Measurements from ENCODE around the gene SLC18B1. TPM values are rescaled to one million over a fixed set of nuclear protein-coding genes. Genes with fewer than 3 reads are reported as not detected.
A peak's percentile ranks its signal among the peaks of the same experiment; 100 is the strongest.

Gene SLC18B1
- total and polyA plus RNA-seq, 2 of the 13 experiments (the other 11 are each of a cell fraction or from before 2014, with no cell fraction given) = 11.4 to 13.8 TPM

DNA sequence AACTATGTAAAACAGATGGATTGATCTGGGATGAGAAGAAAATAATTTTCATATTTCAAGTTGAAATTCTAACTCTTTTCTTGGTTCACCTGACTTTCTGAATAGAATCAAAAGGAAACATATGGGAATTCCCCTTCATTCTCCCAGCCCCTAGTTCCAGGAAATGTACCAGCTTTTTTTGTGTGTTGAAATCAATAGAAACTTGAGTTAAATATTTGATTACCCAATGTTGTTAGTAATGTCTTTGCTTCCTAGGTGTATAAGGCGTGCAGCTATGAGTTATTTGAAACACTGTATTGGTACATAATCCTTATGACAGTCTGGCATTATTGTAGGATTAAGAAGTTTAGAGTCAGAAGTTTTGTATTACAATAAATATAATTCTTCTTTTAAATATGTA lies 62.2 kb downstream of the SLC18B1 start:
- ChIA-PET POLR2A (interaction anchor here (1.0 kb wide), 1 partner anchor 13 kb away, joined by 3 read pairs; no protein-coding TSS in a partner anchor), CTCF (ENCODE audit: low intra/inter-chr PET ratio, low total read pairs) (no interaction called here)
- H3K27ac ChIP-seq (ENCODE audit: extremely low read length, insufficient read depth, low read length) = no peak overlapping the region
- BruUV-seq (replicated peaks) = no TSS peak
- FAIRE-seq (no peak), ATAC-seq (no peak), DNase-seq (ENCODE audit: low spot score) (no peak)
- in situ Hi-C loops (cut with HindIII; ENCODE audit: extremely low pct_ligation_motif_present, low pct_unique_long_range_greater_than_20kb) (no loop called here), intact Hi-C loops (cut with micrococcal nuclease; ENCODE audit: unreplicated experiment) (no loop called here)
- H3K79me2 ChIP-seq (ENCODE audit: insufficient read depth, low read length) = no peaks in the 10 kb centered on the region
- H3K4me3 ChIP-seq (replicated peaks in 1 of 3; ENCODE audit: insufficient read depth in 1 of 3, low read depth in 2 of 3, low read length in 3 of 3) = no peak overlapping the region
- H3K9ac ChIP-seq (ENCODE audit: insufficient read depth, low read depth, low read length) = no peak overlapping the region
- H3K36me3 ChIP-seq (replicated peaks in 1 of 2; ENCODE audit: control insufficient read depth in 1 of 2, insufficient read depth in 2 of 2, low read length in 2 of 2) = no peaks in the 10 kb centered on the region
- no peak overlapping the region for H2AFZ ChIP-seq (ENCODE audit: low read length)
- H4K20me1 ChIP-seq (ENCODE audit: insufficient read depth, low read length) = no peaks in the 10 kb centered on the region
- H3K27me3 ChIP-seq (ENCODE audit: control insufficient read depth in 1 of 2, insufficient read depth in 2 of 2, low read length in 2 of 2) = no peaks in the 10 kb centered on the region
- H3K4me2 ChIP-seq (ENCODE audit: low read depth, low read length) = no peak overlapping the region
- H3K9me3 ChIP-seq (ENCODE audit: low read length) = no peaks in the 10 kb centered on the region
- 26% methylated on average over 1 of the region's 1 CpG for WGBS (ENCODE audit: low lambda C conversion rate)
- peaks cover 38% of the 10 kb centered on the region for H3K4me1 ChIP-seq (ENCODE audit: insufficient read depth, low read length)
- TF ChIP-seq ZBTB46 (CRISPR knock-in tag; IDR thresholded peaks at IDR 0.05; ENCODE audit: borderline replicate concordance) = no peak
- TF ChIP-seq CEBPB (IDR thresholded peaks at IDR 0.05; ENCODE audit: borderline replicate concordance, low read depth, low read length) = peak; percentile 41; the same call in 1 of the 2 replicates
- no peak for TF ChIP-seq REST (IDR thresholded peaks at IDR 0.05; ENCODE audit: borderline replicate concordance in 1 of 2, low read depth in 1 of 2, low read length in 2 of 2)
- no peak for TF ChIP-seq KMT2A (CRISPR knock-in tag; IDR thresholded peaks at IDR 0.05)
- no peak for TF ChIP-seq MED13 (CRISPR knock-in tag; IDR thresholded peaks at IDR 0.05)
- TF ChIP-seq HNRNPLL (IDR thresholded peaks at IDR 0.05; ENCODE audit: low read depth, low read length, poor library complexity, severe bottlenecking) = no peak
- no peak for TF ChIP-seq FOXP1 (IDR thresholded peaks at IDR 0.05)
- 0 out of 2 replicates have a peak, but pooled peaks have one; percentile 17 for TF ChIP-seq FOXP1 (CRISPR knock-in tag; IDR thresholded peaks at IDR 0.05)
- no peak for TF ChIP-seq TARDBP (CRISPR knock-in tag; IDR thresholded peaks at IDR 0.05)
- no peak for TF ChIP-seq XBP1 (CRISPR knock-in tag; IDR thresholded peaks at IDR 0.05)
- TF ChIP-seq, protein P1, sequence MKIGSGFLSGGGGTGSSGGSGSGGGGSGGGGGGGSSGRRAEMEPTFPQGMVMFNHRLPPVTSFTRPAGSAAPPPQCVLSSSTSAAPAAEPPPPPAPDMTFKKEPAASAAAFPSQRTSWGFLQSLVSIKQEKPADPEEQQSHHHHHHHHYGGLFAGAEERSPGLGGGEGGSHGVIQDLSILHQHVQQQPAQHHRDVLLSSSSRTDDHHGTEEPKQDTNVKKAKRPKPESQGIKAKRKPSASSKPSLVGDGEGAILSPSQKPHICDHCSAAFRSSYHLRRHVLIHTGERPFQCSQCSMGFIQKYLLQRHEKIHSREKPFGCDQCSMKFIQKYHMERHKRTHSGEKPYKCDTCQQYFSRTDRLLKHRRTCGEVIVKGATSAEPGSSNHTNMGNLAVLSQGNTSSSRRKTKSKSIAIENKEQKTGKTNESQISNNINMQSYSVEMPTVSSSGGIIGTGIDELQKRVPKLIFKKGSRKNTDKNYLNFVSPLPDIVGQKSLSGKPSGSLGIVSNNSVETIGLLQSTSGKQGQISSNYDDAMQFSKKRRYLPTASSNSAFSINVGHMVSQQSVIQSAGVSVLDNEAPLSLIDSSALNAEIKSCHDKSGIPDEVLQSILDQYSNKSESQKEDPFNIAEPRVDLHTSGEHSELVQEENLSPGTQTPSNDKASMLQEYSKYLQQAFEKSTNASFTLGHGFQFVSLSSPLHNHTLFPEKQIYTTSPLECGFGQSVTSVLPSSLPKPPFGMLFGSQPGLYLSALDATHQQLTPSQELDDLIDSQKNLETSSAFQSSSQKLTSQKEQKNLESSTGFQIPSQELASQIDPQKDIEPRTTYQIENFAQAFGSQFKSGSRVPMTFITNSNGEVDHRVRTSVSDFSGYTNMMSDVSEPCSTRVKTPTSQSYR (CRISPR knock-in tag; IDR thresholded peaks at IDR 0.05; ENCODE audit: borderline replicate concordance) = no peak
- TF ChIP-seq ZNF660 (CRISPR knock-in tag; IDR thresholded peaks at IDR 0.05; ENCODE audit: borderline replicate concordance, low read depth) = no peak
- TF ChIP-seq MYNN (CRISPR knock-in tag; IDR thresholded peaks at IDR 0.05; ENCODE audit: low read depth) = no peak
- no peak for TF ChIP-seq SP4 (CRISPR knock-in tag; IDR thresholded peaks at IDR 0.05)
- TF ChIP-seq ZNF34 (CRISPR knock-in tag; IDR thresholded peaks at IDR 0.05; ENCODE audit: borderline replicate concordance) = no peak
- no peak for TF ChIP-seq ZFP1 (CRISPR knock-in tag; IDR thresholded peaks at IDR 0.05)
- TF ChIP-seq SNAPC2 (CRISPR knock-in tag; IDR thresholded peaks at IDR 0.05) = no peak
- no peak for TF ChIP-seq MIXL1 (CRISPR knock-in tag; IDR thresholded peaks at IDR 0.05)
- TF ChIP-seq HOXD1 (CRISPR knock-in tag; IDR thresholded peaks at IDR 0.05) = no peak
- no peak for TF ChIP-seq ATF1 (CRISPR knock-in tag; IDR thresholded peaks at IDR 0.05)

Measured in HepG2 (cell line).